ENCODE data around the gene CMYA5. TPM values are rescaled to one million over a fixed set of nuclear protein-coding genes. Genes with fewer than 3 reads are reported as not detected.

CMYA5 gene
- total RNA-seq, 2 experiments from 2014 or later: 0.20 to 0.22 TPM

DNA sequence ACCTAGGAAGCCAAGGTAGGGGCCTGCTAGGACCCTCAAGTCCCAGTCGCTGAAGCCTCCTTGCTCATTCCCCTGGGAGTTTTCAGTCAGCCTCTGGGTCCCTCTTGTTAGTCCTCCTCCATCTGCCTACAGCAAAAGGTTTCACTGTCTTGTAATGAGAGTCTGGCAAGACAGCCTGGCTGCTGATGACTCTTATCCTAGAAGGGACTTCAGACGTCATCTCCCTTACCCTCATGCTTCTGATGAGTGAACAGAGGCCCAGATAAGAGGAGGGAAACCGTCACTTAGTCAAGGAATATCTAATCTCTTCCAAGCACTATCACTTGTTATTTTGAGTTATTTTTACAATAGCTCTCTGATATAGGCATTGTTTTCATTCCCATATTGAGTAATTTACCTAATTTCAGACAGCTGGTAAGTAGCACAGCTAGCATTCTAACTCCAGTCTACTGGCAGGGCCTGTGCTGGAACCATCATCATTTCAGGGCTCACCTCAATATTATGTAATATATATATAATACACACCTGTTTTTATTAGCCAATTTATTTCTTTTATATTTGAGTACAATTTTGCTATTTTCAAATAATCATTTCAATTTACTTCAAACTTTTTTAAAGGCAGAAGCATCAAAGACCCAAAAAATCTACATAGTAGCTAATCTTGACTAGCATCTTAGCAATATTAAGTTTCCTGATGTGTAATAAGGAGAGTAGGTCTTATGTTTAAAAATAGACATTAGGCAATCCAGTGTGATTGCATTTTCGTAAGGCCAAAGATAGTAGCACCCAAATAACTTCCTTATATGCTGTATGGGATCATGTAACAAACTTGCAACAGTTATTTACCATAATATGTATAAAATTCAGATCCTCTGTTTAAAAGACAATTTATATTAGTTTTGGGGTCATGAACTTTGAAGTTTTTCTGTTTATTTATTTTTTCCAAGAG is 7.9 kb downstream of the CMYA5 start:
- Mint-ChIP-seq H3K36me3 (ENCODE audit: low read depth) (no peaks in the 10 kb centered on the region), H3K27ac (no peak overlapping the region), H3K4me3 (no peak overlapping the region), H3K9me3 (no peaks in the 10 kb centered on the region), H3K4me1 (ENCODE audit: low read depth) (peaks cover 5% of the 10 kb centered on the region), H3K27me3 (no peaks in the 10 kb centered on the region)
- ATAC-seq (ENCODE audit: poor library complexity): no peak
- H3K4me1 ChIP-seq (ENCODE audit: insufficient read depth, low read length): no peaks in the 10 kb centered on the region
- CTCF ChIA-PET: no interaction called here
- H3K27me3 ChIP-seq (ENCODE audit: control insufficient read depth in 1 of 2, insufficient read depth in 2 of 2, low read length in 2 of 2): no peaks in the 10 kb centered on the region
- H3K9me3 ChIP-seq (ENCODE audit: control insufficient read depth in 1 of 2, insufficient read depth in 1 of 2, low read length in 2 of 2): no peaks in the 10 kb centered on the region
- no peak overlapping the region for H3K27ac ChIP-seq (ENCODE audit: low read depth in 1 of 2, low read length in 2 of 2)
- H3K4me3 ChIP-seq (ENCODE audit: low read length): no peak overlapping the region
- H3K36me3 ChIP-seq (ENCODE audit: insufficient read depth, low read length): no peaks in the 10 kb centered on the region
- DNase-seq: no peak
- intact Hi-C loops (cut with DNase I, micrococcal nuclease): no loop called here
- TF ChIP-seq, protein P1, sequence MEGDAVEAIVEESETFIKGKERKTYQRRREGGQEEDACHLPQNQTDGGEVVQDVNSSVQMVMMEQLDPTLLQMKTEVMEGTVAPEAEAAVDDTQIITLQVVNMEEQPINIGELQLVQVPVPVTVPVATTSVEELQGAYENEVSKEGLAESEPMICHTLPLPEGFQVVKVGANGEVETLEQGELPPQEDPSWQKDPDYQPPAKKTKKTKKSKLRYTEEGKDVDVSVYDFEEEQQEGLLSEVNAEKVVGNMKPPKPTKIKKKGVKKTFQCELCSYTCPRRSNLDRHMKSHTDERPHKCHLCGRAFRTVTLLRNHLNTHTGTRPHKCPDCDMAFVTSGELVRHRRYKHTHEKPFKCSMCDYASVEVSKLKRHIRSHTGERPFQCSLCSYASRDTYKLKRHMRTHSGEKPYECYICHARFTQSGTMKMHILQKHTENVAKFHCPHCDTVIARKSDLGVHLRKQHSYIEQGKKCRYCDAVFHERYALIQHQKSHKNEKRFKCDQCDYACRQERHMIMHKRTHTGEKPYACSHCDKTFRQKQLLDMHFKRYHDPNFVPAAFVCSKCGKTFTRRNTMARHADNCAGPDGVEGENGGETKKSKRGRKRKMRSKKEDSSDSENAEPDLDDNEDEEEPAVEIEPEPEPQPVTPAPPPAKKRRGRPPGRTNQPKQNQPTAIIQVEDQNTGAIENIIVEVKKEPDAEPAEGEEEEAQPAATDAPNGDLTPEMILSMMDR (IDR thresholded peaks at IDR 0.05): no peak
- POLR2A ChIA-PET: no interaction called here

DNA sequence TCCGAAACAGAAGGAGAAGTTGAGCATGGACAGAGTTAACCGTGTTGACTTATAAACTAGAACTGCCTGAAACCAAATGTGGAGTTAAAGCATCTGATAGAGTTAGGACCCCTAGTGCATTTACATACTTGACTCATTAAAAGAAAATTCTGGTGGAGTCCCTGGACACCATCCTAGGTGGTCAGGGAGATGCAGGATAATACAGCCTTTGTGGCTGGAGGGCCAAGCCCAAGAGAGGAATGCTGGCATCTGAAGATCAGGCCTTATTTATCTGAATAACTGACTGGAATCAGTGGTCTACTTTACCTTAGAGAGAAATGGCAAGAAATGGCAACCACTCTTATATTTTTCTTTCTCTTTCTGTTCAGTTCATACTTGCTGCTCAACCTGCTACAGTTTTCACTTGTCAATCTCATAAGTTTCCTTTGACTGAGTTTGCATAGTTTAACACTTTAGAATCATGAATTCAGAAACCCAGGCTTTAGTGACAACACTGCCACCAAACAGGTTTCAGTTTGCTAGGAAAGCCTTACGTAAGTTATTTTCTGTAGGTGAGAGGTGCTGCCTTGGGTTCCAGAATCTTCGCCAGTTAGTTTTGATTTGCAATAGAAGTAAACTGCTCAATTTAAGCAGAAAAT is 10.2 kb downstream of the CMYA5 start:
- no peak overlapping the region for H3K27ac Mint-ChIP-seq
- ATAC-seq (ENCODE audit: poor library complexity): no peak
- H3K27me3 Mint-ChIP-seq: no peaks in the 10 kb centered on the region
- H3K4me1 Mint-ChIP-seq (ENCODE audit: low read depth): peaks cover 13% of the 10 kb centered on the region
- ChIA-PET CTCF (no interaction called here), POLR2A (no interaction called here)
- TF ChIP-seq, protein P1 (IDR thresholded peaks at IDR 0.05): no peak
- DNase-seq: no peak
- no peaks in the 10 kb centered on the region for H3K9me3 Mint-ChIP-seq
- H3K4me3 Mint-ChIP-seq: no peak overlapping the region
- H3K4me1 ChIP-seq (ENCODE audit: insufficient read depth, low read length): no peaks in the 10 kb centered on the region
- no peaks in the 10 kb centered on the region for H3K27me3 ChIP-seq (ENCODE audit: control insufficient read depth in 1 of 2, insufficient read depth in 2 of 2, low read length in 2 of 2)
- no peak overlapping the region for H3K27ac ChIP-seq (ENCODE audit: low read depth in 1 of 2, low read length in 2 of 2)
- H3K36me3 ChIP-seq (ENCODE audit: insufficient read depth, low read length): no peaks in the 10 kb centered on the region
- intact Hi-C loops (cut with DNase I, micrococcal nuclease): loop anchor here in 1 of 2 experiments (5.0 kb wide), 2 partner anchors 382 to 607 kb away; no protein-coding TSS in a partner anchor
- H3K9me3 ChIP-seq (ENCODE audit: control insufficient read depth in 1 of 2, insufficient read depth in 1 of 2, low read length in 2 of 2): no peaks in the 10 kb centered on the region
- no peak overlapping the region for H3K4me3 ChIP-seq (ENCODE audit: low read length)
- no peaks in the 10 kb centered on the region for H3K36me3 Mint-ChIP-seq (ENCODE audit: low read depth)

DNA sequence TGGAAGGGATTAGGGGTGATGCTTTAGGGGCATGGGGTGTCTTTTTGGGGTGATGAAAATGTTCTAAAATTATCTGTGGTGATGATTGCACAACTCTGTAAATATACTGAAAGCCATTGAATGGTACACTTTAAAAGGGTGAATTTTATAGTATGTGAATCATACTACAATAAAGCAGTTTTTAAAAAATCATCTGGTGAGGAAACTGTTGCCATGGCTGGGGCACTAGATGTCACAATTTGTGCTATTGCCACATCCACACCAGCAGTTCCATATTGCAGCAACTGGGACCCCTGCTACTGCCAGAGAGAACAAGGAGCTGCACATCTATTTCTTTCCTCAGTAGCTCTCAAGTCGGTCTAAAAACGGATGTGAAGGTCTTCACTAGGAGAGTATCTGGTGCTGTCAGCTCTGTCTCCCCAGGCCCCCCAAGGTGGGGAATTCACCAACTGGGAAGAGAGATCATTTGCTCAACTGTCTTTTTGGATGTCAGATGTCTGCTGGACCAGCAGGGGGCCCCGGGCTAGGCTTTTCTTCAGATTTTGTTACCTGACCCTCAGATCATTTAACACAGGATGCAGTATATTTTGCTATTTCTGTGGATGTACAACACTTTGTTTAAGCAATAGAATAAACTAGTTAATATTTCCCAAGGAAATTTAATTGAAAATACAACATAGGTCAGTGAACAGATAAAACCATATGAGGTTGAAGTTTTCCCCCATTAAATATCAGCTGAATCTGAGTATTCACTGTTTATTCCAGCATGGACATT is 13.2 kb downstream of the CMYA5 start:
- DNase-seq (peak in 12 of 14 experiments; percentile 7 to 59 (median 25)), ATAC-seq (ENCODE audit: poor library complexity) (no peak)
- H3K9me3 ChIP-seq (ENCODE audit: control insufficient read depth in 1 of 2, insufficient read depth in 1 of 2, low read length in 2 of 2): no peaks in the 10 kb centered on the region
- no peaks in the 10 kb centered on the region for H3K27me3 ChIP-seq (ENCODE audit: control insufficient read depth in 1 of 2, insufficient read depth in 2 of 2, low read length in 2 of 2)
- H3K4me1 ChIP-seq (ENCODE audit: insufficient read depth, low read length): no peaks in the 10 kb centered on the region
- TF ChIP-seq, protein P1 (IDR thresholded peaks at IDR 0.05): peak; percentile 63
- H3K27ac Mint-ChIP-seq: no peak overlapping the region
- no peaks in the 10 kb centered on the region for H3K27me3 Mint-ChIP-seq
- no peak overlapping the region for H3K27ac ChIP-seq (ENCODE audit: low read depth in 1 of 2, low read length in 2 of 2)
- no peak overlapping the region for H3K4me3 ChIP-seq (ENCODE audit: low read length)
- intact Hi-C loops (cut with DNase I, micrococcal nuclease): loop anchor here (1.0 to 5.0 kb wide), 4 partner anchors 156 to 605 kb away; no protein-coding TSS in a partner anchor
- H3K4me1 Mint-ChIP-seq (ENCODE audit: low read depth): peaks cover 13% of the 10 kb centered on the region
- H3K4me3 Mint-ChIP-seq: no peak overlapping the region
- ChIA-PET CTCF (interaction anchor here (1.5 kb wide), 1 partner anchor 155 kb away, joined by 4 read pairs; no protein-coding TSS in a partner anchor), POLR2A (interaction anchor here (0.6 kb wide), 1 partner anchor 278 kb away, joined by 3 read pairs; no protein-coding TSS in a partner anchor)
- H3K36me3 Mint-ChIP-seq (ENCODE audit: low read depth): no peaks in the 10 kb centered on the region
- H3K36me3 ChIP-seq (ENCODE audit: insufficient read depth, low read length): no peaks in the 10 kb centered on the region
- H3K9me3 Mint-ChIP-seq: no peaks in the 10 kb centered on the region
